Ishikawa (cell line): ENCODE measurements around the gene NMNAT3.
A peak's percentile ranks its signal among the peaks of the same experiment; 100 is the strongest.

Source experiments
- CEBPB ChIP-seq: IDR thresholded peaks from 2 replicates; pipeline ENCODE4 v1.6.1; 2012
- CREB1 ChIP-seq: IDR thresholded peaks from 2 replicates; pipeline ENCODE4 v1.6.1; 2012; ENCODE audit warnings: low read depth
- EGR1 ChIP-seq: IDR thresholded peaks from 2 replicates; pipeline ENCODE4 v1.6.1; 2012
- EP300 ChIP-seq: IDR thresholded peaks from 2 replicates; pipeline ENCODE4 v1.6.1; 2012; ENCODE audit warnings: borderline replicate concordance
- FOXM1 ChIP-seq: IDR thresholded peaks from 2 replicates; pipeline ENCODE4 v1.6.1; 2012; ENCODE audit warnings: low read depth, borderline replicate concordance
- NFIC ChIP-seq: IDR thresholded peaks from 2 replicates; pipeline ENCODE4 v1.6.1; 2012
- RAD21 ChIP-seq: IDR thresholded peaks from 2 replicates; pipeline ENCODE4 v1.6.1; 2012; ENCODE audit warnings: low read depth
- TAF1 ChIP-seq: IDR thresholded peaks from 2 replicates; pipeline ENCODE4 v1.6.1; 2012; ENCODE audit warnings: low read depth, mild to moderate bottlenecking
- TCF12 ChIP-seq: IDR thresholded peaks from 2 replicates; pipeline ENCODE4 v1.6.1; 2012; ENCODE audit warnings: low read depth
- TEAD4 ChIP-seq: IDR thresholded peaks from 2 replicates; pipeline ENCODE4 v1.6.1; 2012
- YY1 ChIP-seq: IDR thresholded peaks from 2 replicates; pipeline ENCODE4 v1.6.1; 2012; ENCODE audit warnings: low read depth
- ZBTB7A ChIP-seq: IDR thresholded peaks from 2 replicates; pipeline ENCODE4 v1.6.1; 2012; ENCODE audit warnings: low read depth
- TF ChIP-seq, protein P1 (sequence below): IDR thresholded peaks from 2 replicates; pipeline ENCODE4 v1.6.1; 2012; ENCODE audit warnings: low read depth, mild to moderate bottlenecking
- TF ChIP-seq, protein P2 (sequence below): IDR thresholded peaks from 2 replicates; pipeline ENCODE4 v1.6.1; 2012
- TF ChIP-seq, protein P3 (sequence below): IDR thresholded peaks from 2 replicates; pipeline ENCODE4 v1.6.1; 2012

Gene NMNAT3

DNA sequence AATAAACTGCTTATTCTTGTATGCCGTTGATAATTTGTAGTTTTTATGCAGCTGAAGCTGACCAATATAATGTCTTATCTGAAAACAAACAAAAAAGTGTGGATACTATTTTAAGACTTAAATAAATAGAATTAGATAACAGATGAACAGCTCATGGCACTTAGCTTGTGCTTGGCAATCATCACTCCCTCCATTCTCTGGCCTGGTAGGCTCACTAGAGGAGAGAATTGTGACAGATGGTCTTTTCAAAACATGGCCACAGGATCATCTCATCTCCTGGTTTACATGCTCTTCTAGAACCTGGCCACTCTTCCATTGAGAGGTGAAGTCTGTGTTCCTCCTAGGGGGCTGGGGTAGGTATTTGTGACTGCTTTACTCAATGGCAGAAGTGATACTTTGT is 79.8 kb downstream of the NMNAT3 start:
- no peak for TF ChIP-seq ZBTB7A
- no peak for TF ChIP-seq CREB1
- TF ChIP-seq, protein P1, sequence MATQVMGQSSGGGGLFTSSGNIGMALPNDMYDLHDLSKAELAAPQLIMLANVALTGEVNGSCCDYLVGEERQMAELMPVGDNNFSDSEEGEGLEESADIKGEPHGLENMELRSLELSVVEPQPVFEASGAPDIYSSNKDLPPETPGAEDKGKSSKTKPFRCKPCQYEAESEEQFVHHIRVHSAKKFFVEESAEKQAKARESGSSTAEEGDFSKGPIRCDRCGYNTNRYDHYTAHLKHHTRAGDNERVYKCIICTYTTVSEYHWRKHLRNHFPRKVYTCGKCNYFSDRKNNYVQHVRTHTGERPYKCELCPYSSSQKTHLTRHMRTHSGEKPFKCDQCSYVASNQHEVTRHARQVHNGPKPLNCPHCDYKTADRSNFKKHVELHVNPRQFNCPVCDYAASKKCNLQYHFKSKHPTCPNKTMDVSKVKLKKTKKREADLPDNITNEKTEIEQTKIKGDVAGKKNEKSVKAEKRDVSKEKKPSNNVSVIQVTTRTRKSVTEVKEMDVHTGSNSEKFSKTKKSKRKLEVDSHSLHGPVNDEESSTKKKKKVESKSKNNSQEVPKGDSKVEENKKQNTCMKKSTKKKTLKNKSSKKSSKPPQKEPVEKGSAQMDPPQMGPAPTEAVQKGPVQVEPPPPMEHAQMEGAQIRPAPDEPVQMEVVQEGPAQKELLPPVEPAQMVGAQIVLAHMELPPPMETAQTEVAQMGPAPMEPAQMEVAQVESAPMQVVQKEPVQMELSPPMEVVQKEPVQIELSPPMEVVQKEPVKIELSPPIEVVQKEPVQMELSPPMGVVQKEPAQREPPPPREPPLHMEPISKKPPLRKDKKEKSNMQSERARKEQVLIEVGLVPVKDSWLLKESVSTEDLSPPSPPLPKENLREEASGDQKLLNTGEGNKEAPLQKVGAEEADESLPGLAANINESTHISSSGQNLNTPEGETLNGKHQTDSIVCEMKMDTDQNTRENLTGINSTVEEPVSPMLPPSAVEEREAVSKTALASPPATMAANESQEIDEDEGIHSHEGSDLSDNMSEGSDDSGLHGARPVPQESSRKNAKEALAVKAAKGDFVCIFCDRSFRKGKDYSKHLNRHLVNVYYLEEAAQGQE = no peak
- TF ChIP-seq RAD21 = no peak
- no peak for TF ChIP-seq EGR1
- TF ChIP-seq, protein P2, sequence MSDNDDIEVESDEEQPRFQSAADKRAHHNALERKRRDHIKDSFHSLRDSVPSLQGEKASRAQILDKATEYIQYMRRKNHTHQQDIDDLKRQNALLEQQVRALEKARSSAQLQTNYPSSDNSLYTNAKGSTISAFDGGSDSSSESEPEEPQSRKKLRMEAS = no peak

DNA sequence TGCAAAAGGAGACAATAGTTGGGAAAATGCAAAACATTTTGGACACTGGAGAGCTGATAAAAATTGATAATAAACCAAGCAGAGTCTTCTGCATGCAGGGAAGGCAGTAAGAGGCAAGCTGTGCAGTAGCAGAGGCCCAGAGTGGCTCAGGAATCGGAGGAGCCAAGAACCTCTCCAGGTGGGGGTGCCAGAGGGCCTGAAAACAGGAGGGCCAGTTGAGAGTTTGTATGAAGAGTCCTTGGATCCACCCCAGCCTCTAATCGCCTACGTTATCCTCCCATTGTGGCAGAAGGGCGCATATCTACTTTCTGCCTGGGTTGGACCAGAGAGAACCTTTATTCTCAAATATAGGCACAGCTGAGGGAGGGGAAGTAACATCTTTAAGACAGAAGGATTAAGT is 89.3 kb downstream of the NMNAT3 start:
- TF ChIP-seq RAD21 (peak; percentile 35; the same call in 1 of the 2 replicates), ZBTB7A (no peak), EGR1 (no peak)

DNA sequence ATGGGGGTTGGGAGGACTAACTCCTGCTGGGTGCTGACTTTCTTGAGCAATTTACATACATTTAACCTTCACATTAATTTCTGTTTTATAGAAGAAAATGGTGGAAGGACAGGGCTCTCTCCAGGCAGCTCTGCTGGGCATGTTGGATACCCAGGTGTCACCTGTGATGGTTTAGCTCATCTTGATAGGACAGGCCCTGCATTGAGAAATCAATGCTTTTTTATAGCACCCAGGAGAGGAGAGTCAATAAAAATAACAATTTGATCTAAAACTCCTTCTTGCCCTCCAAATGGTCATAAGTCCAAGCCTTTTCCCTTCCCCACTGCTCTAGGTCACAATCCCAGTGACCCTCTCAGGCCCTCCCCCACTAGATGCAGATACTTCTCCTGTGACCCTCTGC is 90.0 kb downstream of the NMNAT3 start:
- no peak for TF ChIP-seq ZBTB7A
- TF ChIP-seq RAD21 = no peak
- TF ChIP-seq NFIC = no peak
- no peak for TF ChIP-seq YY1
- TF ChIP-seq, protein P1 = no peak
- TF ChIP-seq TAF1 = no peak
- no peak for TF ChIP-seq EP300
- no peak for TF ChIP-seq TEAD4
- TF ChIP-seq FOXM1 = no peak
- TF ChIP-seq CREB1 = no peak
- no peak for TF ChIP-seq TCF12

DNA sequence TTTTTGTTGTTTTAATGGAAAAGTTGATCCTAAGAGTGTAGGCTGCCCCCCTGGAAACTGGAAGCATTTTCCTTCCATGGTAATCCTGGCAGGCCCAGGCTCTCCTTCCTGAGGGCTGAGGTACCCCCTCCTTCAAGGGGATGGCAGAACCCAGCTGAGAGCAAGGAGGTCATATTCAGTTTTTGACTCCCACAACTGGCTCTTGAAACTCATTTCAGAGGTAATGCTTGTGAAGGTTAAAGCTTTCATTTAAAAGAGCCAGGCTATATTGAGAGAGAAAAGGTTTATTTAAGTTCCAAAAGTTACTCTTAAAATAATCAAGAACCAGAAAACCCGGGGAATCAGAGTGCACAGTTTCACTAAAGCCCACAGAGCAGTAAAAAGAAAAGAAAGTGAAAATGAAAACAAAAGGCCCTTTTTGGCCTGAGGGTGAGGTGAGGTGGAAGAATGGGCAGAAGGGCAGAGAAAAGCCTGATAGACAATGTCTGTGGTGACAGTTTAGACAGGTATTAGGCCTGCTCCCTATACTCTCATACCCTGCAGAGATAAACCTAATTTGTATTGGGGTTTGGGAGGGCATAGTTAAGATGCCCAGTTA is 91.3 kb downstream of the NMNAT3 start:
- TF ChIP-seq TEAD4 = no peak
- no peak for TF ChIP-seq CEBPB
- no peak for TF ChIP-seq CREB1
- no peak for TF ChIP-seq NFIC
- no peak for TF ChIP-seq TAF1
- TF ChIP-seq YY1 = no peak
- no peak for TF ChIP-seq EGR1
- TF ChIP-seq TCF12 = no peak
- no peak for TF ChIP-seq EP300
- TF ChIP-seq FOXM1 = no peak

DNA sequence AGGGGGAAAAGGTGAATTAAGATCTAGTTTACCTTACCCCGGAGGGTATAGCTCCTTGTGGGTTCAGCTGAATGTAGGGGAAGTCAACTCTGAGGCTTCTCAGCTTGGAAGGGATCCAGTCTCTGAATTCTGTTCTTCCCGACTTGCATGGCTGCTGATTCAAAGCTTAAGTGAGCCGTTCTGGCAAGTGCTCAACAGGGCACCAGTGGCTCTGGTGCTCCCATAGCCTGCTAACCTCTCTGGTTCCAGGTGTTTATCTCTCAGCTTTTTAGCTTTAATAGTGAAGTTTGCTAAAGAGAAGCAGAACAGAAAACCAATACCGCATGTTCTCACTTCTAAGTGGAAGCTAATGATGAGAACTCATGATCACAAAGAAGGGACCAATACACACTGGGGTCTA is 92.0 kb downstream of the NMNAT3 start:
- TF ChIP-seq, protein P2 = no peak
- TF ChIP-seq YY1 (no peak), TAF1 (no peak), TCF12 (no peak), CEBPB (no peak), EGR1 (no peak), FOXM1 (no peak), RAD21 (no peak), EP300 (no peak), ZBTB7A (no peak), CREB1 (no peak), TEAD4 (no peak), NFIC (no peak)
- TF ChIP-seq, protein P1 = no peak
- TF ChIP-seq, protein P3, sequence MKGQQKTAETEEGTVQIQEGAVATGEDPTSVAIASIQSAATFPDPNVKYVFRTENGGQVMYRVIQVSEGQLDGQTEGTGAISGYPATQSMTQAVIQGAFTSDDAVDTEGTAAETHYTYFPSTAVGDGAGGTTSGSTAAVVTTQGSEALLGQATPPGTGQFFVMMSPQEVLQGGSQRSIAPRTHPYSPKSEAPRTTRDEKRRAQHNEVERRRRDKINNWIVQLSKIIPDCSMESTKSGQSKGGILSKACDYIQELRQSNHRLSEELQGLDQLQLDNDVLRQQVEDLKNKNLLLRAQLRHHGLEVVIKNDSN = no peak
